A172 (cell line): ENCODE data around the gene RCAN3. TPM values are rescaled to one million over a fixed set of nuclear protein-coding genes. Genes with fewer than 3 reads are reported as not detected.
A peak's percentile ranks its signal among the peaks of the same experiment; 100 is the strongest.
"Not testable (repeated sequence)": the region's sequence is repeated elsewhere in the genome, so short reads cannot be mapped to it uniquely, and the experiment has no call there.

Experiments used
- DNase-seq: peaks from one replicate; pipeline ENCODE4 v3.0.0-alpha.2; 2015; ENCODE audit warnings: low spot score
- total RNA-seq: library from RNA; depleted of rRNA; stranded (reverse); fragments of >200 nt; shearing (Covaris generic); gene quantifications from 2 replicates; pipeline ENCODE4 v1.2.3, GENCODE V29; 2014

RCAN3 gene
- total RNA-seq, 1 experiment from 2014 or later = 8.3 TPM

DNA sequence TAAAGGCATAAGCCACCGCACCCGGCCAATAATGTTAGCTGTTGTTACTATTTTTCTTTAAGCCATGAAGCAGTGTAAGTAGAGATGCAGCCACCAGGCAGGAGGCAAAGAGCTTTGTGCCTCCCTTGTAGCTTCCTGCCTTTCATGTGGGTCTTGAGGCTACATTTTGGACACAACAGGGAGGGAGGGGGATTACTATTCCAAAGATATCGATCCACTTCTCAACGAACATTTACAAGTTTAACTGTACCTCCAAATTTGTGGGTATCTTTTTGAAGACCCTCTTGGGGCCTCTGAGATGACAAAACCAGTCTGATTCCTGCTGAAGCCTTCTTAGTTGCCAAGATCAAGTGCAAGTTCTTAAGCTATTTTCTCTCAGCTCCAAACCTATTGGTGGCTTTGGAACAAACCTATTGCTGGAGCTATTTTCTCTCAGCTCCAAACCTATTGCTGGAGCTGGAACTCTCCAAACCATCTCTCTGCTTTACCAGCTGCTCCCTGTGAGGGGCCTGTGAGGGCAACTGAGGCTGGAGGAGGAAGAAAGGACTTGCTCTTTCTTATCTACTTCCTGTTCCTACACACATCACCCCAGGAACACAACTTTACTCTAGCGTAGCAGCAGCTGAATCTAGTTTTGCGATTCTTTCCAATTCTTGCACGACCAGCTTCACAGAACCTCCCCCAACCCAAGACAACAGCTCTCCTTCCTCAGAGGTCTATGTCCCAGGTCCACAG is 16.1 kb upstream of the RCAN3 start:
- no peak for DNase-seq

GRCh38 chr1:24487455-24487854 is 15.2 kb upstream of the RCAN3 start:
- no peak for DNase-seq

DNA sequence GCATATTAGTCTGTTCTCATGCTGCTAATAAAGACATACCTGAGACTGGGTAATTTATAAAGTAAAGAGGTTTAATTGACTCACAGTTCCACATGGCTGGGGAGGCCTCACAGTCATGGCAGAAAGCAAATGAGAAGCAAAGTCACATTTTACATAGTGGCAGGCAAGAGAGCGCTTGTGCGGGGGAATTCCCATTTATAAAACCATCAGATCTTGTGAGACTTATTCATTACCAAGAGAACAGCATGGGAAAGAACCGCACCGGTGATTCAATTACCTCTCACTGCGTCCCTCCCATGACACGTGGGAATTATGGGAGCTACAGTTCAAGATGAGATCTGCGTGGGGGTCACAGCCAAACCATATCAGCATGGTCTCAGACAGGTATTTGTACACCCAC is 14.5 kb upstream of the RCAN3 start:
- not testable (repeated sequence) for DNase-seq

DNA sequence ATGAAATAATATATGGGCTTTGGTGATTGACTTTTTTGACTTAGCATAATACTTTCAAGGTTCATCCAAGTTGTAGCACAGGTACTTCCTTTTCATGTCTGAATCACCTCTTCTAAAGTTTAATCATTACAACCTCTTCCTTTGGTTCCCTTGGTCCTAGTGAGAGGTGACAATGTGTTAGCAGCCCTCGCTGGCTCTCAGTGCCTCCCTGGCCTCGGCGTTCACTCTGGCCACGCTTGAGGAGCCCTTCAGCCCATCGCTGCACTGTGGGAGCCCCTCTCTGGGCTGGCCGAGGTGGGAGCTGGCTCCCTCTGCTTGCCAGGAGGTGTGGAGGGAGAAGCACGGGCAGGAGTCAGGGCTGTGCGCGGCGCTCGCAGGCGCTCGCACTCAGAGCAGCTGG is 13.0 kb upstream of the RCAN3 start:
- no peak for DNase-seq

GRCh38 chr1:24490101-24490781 is 12.4 kb upstream of the RCAN3 start:
- no peak for DNase-seq

GRCh38 chr1:24491577-24492360 is 10.9 kb upstream of the RCAN3 start:
- no peak for DNase-seq

DNA sequence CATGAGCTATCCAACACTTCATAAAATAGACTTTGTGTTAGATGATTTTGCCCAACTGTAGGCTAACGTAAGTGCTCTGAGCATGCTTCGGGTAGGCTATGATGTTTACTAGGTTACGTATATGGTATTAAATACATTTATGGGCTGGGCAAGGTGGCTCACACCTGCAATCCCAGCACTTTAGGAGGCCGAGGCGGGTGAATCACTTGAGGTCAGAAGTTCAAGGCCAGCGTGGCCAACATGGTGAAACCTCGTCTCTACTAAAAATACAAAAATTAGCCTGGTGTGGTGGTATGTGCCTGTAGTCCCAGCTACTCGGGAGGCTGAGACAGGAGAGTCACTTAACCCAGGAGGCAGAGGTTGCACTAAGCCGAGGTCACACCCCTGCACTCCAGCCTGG is 9.7 kb upstream of the RCAN3 start:
- DNase-seq = not testable (repeated sequence)

DNA sequence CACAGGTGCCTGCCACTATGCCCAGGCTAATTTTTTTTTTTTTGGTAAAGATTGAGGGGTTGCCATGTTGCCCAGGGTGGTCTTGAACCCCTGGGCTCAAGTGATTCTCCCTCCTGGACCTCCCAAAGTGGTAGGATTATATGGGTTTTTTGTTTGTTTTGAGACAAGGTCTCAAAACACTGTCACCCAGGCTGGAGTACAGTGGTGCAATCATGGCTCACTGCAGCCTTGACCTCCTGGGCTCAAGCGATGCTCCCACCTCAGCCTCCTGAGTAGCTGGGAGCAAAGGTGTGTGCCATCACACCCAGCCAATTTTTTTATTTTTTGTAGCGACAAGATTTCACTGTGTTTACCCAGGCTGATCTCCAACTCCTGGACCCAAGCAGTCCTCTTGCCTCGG is 8.9 kb upstream of the RCAN3 start:
- no peak for DNase-seq

GRCh38 chr1:24498589-24498988 is 4.0 kb upstream of the RCAN3 start:
- no peak for DNase-seq

DNA sequence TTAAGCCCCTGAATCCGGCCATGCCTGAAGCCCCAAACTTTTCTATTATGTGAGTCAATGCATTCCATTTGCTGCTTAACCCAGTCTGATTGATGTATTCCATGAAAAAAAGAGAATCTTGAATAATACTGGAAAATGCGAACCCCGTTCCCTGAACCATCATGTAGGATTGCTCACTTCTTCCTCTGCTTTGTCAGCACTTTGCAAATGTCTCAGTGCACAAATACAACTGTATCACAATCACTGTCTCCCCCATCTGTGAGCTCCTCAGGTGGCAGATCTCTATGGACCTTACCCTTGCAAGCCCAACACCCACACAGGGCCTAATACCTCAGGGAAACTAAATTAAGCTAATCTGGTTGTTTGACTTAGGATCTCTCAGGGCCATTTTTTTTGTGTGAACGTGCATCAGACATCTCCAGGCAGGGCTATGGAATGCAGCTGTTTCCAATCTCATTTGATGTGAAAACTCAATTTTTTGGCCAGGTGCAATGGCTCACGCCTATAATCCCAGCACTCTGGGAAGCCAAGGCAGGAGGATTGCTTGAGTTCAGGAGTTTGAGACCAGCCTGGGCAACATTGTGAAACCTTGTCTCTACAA is 2.1 kb upstream of the RCAN3 start:
- no peak for DNase-seq

DNA sequence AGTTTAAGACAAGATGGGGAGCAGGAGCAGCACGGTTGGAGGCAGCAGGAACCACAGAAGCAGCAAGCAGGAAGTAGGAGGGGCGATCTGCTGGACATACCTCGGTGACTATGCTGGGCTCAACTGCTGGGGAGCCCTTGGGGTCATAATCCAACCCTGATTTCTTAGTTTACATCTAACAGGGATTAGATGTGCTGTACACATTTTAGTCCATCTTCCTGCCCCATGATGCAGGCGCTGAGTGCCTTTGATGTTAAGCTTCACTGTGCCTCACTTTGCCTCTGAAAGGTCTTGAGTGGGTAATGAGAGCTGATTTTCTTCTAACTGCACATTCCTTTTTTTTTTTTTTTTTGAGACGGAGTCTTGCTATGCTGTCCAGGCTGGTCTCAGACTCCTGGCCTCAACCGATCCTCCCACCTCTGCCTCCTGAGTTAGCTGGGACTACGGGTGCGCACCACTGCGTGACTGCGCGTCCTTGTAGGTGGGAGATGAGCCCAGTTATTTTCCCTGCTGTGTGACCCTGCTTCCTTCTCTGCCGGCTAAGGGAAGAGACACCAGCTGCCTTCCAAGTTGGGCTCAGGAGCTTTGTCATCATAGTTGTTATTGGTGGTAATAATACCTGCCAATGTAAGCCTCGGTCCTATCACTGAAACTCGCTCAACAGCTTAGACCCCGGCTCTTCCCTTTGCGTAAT is 1.1 kb upstream of the RCAN3 start:
- DNase-seq = peak; percentile 26

DNA sequence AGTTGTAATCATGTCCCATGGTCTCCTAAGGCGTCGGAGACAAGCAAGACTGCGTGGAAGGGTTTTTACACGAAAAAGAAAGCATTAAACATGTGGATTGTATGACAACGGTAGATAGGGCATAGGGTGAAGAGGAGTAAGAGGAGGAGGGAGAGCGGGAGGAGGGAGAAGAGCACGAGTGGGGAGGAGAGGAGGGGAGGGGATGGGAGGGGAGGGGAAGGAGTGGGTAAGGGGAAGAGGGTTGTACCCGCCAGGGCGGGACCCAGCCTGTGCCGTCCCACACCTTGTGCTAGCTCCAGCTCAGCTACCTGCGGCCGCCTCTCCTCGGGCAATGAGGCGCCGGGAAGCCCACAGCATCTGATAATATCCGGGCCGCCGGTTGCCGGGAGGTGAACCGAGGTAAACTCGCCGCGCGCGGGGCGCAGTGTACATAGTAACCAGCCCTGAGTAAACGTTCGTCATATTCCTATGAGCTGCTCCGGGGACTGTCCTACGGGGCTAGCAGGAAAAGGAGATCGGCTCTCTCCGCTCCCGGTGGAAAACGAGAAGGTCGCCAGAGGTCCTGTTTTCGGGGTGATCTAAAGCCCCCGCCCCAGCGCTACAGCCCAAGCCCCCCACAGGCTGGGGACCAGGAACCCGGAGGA is 449 bp upstream of the RCAN3 start:
- DNase-seq = peak; percentile 39

- DNase-seq = no peak
These were observed 569 bp downstream of the RCAN3 start for GRCh38 chr1:24503059-24503751.

- DNase-seq = no peak
These were observed 1.4 kb downstream of the RCAN3 start for GRCh38 chr1:24503870-24504523.

DNA sequence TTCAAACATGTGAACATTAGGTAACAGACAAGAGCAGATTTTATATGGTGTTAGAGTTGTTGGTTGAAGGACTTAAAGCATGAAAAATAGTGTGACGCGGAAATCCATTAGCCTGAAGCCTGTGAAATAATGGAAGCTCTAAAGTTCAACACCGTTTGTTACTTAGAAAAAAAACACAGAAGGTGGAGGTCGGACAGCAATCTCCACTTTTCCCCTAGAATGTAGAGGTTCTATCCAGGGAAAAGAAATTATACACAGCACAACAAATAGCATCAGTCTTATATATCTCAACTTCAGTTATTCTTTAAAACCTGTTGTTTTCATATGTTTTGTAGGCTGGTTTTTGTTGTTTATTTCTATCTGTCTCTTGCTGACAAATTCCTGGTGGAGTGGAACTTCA is 1.9 kb downstream of the RCAN3 start:
- DNase-seq = no peak

GRCh38 chr1:24505816-24506215 is 3.2 kb downstream of the RCAN3 start:
- no peak for DNase-seq

GRCh38 chr1:24506691-24507381 is 4.2 kb downstream of the RCAN3 start:
- DNase-seq = no peak

DNA sequence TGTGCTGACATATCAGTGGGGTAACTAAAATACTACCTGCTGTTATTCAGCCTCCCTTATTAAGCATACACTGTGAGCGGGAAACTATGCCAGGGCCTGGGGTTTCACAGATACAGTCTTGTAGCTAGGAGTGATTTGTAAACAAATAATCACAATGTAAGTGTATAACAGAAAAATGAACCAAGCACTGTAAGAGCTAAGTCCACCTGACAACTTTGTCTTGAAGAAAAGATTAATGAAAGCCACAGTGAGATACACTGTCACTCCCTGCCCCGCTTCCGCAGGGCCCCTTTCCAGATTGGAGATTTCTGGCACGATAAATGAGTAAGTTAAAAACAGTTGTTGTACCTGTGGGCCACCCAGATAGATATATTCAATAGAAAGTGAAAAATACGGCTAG is 4.8 kb downstream of the RCAN3 start:
- DNase-seq = no peak

DNA sequence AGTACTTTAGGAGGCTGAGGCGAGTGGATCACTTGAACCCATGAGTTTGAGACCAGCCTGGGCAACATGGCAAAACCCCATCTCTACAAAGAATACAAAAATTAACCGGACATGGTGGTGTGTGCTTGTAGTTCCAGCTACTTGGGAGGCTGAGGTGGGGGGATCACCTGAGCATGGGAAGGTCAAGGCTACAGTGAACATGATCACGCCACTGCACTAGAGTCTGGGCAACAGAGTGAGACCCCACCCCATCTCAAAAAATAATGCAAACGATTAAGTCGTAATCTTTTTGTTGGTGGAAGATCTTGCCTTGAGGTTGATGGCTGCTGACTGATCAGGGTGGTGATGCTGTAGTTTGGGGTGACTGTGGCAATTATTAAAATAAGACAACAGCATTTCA is 6.3 kb downstream of the RCAN3 start:
- no peak for DNase-seq
